T follicular helper cell (primary cell): ENCODE measurements around the gene YJEFN3.

Experiments used
- DNase-seq: peaks from one replicate; pipeline ENCODE4 v3.0.0-alpha.2; 2020; ENCODE audit warnings: low read depth

YJEFN3 gene

GRCh38 chr19:19552798-19553197 is 24.1 kb downstream of the YJEFN3 start:
- no peak for DNase-seq

GRCh38 chr19:19553670-19554069 is 25.0 kb downstream of the YJEFN3 start:
- DNase-seq = no peak

GRCh38 chr19:19554074-19555023 is 25.6 kb downstream of the YJEFN3 start:
- no peak for DNase-seq

- no peak for DNase-seq
Observed at GRCh38 chr19:19558055-19558454, 29.3 kb downstream of the YJEFN3 start.

- DNase-seq = no peak
Observed at GRCh38 chr19:19558636-19559035, 29.9 kb downstream of the YJEFN3 start.

GRCh38 chr19:19559931-19560330 is 31.2 kb downstream of the YJEFN3 start:
- DNase-seq = no peak

- no peak for DNase-seq
Observed at GRCh38 chr19:19561946-19562664, 33.4 kb downstream of the YJEFN3 start.

- no peak for DNase-seq
Observed at GRCh38 chr19:19562665-19563347, 34.1 kb downstream of the YJEFN3 start.

GRCh38 chr19:19563348-19563848 is 34.7 kb downstream of the YJEFN3 start:
- no peak for DNase-seq

- DNase-seq = no peak
Observed at GRCh38 chr19:19566306-19566705, 37.6 kb downstream of the YJEFN3 start.

- DNase-seq = no peak
Observed at GRCh38 chr19:19567391-19567790, 38.7 kb downstream of the YJEFN3 start.

GRCh38 chr19:19568802-19569756 is 40.4 kb downstream of the YJEFN3 start:
- DNase-seq = no peak

GRCh38 chr19:19570571-19570970 is 41.9 kb downstream of the YJEFN3 start:
- DNase-seq = no peak

GRCh38 chr19:19571071-19571786 is 42.5 kb downstream of the YJEFN3 start:
- DNase-seq = no peak

GRCh38 chr19:19575411-19575810 is 46.7 kb downstream of the YJEFN3 start:
- DNase-seq = no peak

- no peak for DNase-seq
Observed at GRCh38 chr19:19578252-19578651, 49.5 kb downstream of the YJEFN3 start.

- no peak for DNase-seq
Observed at GRCh38 chr19:19579533-19580361, 51.0 kb downstream of the YJEFN3 start.

GRCh38 chr19:19580418-19580817 is 51.7 kb downstream of the YJEFN3 start:
- DNase-seq = no peak

GRCh38 chr19:19581391-19581790 is 52.7 kb downstream of the YJEFN3 start:
- no peak for DNase-seq

GRCh38 chr19:19582471-19582870 is 53.8 kb downstream of the YJEFN3 start:
- DNase-seq = no peak
